H9 (cell line): Measurements from ENCODE around the gene AIF1L. TPM values are rescaled to one million over a fixed set of nuclear protein-coding genes. Genes with fewer than 3 reads are reported as not detected.

ENCODE experiments used
- DNase-seq: peaks from one replicate; pipeline ENCODE4 v3.0.0-alpha.2; 2017
- H2AFZ ChIP-seq: one replicate; pipeline ENCODE4 v1.6.1; 2013; ENCODE audit warnings: mild to moderate bottlenecking, low read length, control low read depth, moderate library complexity
- H2AK5ac ChIP-seq: 2 replicates; pipeline ENCODE4 v1.6.1; 2013; ENCODE audit warnings: low read length, control low read depth, mixed read lengths; ENCODE audit not compliant: insufficient read length
- H2BK120ac ChIP-seq: one replicate; pipeline ENCODE4 v1.6.1; 2013; ENCODE audit warnings: low read depth, mild to moderate bottlenecking, low read length, control low read depth, inconsistent platforms; ENCODE audit not compliant: poor library complexity, severe bottlenecking
- H2BK12ac ChIP-seq: 2 replicates; pipeline ENCODE4 v1.6.1; 2013; ENCODE audit warnings: low read length, control low read depth, mixed read lengths, low read depth; ENCODE audit not compliant: insufficient read length
- H2BK15ac ChIP-seq: 2 replicates; pipeline ENCODE4 v1.6.1; 2013; ENCODE audit warnings: low read depth, low read length, control low read depth
- H2BK20ac ChIP-seq: one replicate; pipeline ENCODE4 v1.6.1; 2013; ENCODE audit warnings: low read depth, mild to moderate bottlenecking, low read length, control low read depth, inconsistent platforms; ENCODE audit not compliant: poor library complexity, severe bottlenecking
- H2BK5ac ChIP-seq: 2 replicates; pipeline ENCODE4 v1.6.1; 2013; ENCODE audit warnings: low read length, control low read depth, mixed read lengths; ENCODE audit not compliant: insufficient read length
- H3K14ac ChIP-seq: 2 replicates; pipeline ENCODE4 v1.6.1; 2013; ENCODE audit warnings: low read length, control low read depth; ENCODE audit not compliant: insufficient read depth
- H3K18ac ChIP-seq: 2 replicates; pipeline ENCODE4 v1.6.1; 2013; ENCODE audit warnings: low read depth, mild to moderate bottlenecking, mixed read lengths, low read length, control low read depth; ENCODE audit not compliant: insufficient read length
- H3K23ac ChIP-seq: 2 replicates; pipeline ENCODE4 v1.6.1; 2013; ENCODE audit warnings: low read length, control low read depth, mixed read lengths, low read depth; ENCODE audit not compliant: insufficient read length
- H3K23me2 ChIP-seq: 2 replicates; pipeline ENCODE4 v1.6.1; 2013; ENCODE audit warnings: low read depth, mild to moderate bottlenecking, mixed read lengths, low read length, control low read depth; ENCODE audit not compliant: insufficient read length, poor library complexity, severe bottlenecking
- H3K27ac ChIP-seq: 2 replicates; pipeline ENCODE4 v1.5.1; 2013; ENCODE audit warnings: low read length, control low read depth, mixed read lengths, low read depth; ENCODE audit not compliant: insufficient read length
- H3K27me3 ChIP-seq: 2 replicates; pipeline ENCODE4 v1.6.1; 2013; ENCODE audit warnings: low read length, control low read depth, inconsistent platforms; ENCODE audit not compliant: insufficient read depth
- H3K4ac ChIP-seq: 2 replicates; pipeline ENCODE4 v1.6.1; 2013; ENCODE audit warnings: low read depth, mild to moderate bottlenecking, control low read depth, inconsistent platforms, low read length, moderate library complexity
- H3K4me1 ChIP-seq: 2 replicates; pipeline ENCODE4 v1.6.1; 2013; ENCODE audit warnings: low read length, control low read depth, inconsistent platforms; ENCODE audit not compliant: insufficient read depth
- H3K4me2 ChIP-seq: 2 replicates; pipeline ENCODE4 v1.6.1; 2013; ENCODE audit warnings: low read length, control low read depth, mixed read lengths; ENCODE audit not compliant: insufficient read length, insufficient read depth
- H3K56ac ChIP-seq: 2 replicates; pipeline ENCODE4 v1.6.1; 2013; ENCODE audit warnings: low read depth, mild to moderate bottlenecking, mixed read lengths, low read length, control low read depth; ENCODE audit not compliant: insufficient read length
- H3K79me1 ChIP-seq: 2 replicates; pipeline ENCODE4 v1.6.1; 2013; ENCODE audit warnings: low read depth, mild to moderate bottlenecking, moderate library complexity, low read length, control low read depth, inconsistent platforms; ENCODE audit not compliant: insufficient read depth, poor library complexity, severe bottlenecking
- H3K79me2 ChIP-seq: 2 replicates; pipeline ENCODE4 v1.6.1; 2013; ENCODE audit warnings: low read length, control low read depth, inconsistent platforms; ENCODE audit not compliant: insufficient read depth
- H3K9ac ChIP-seq: 2 replicates; pipeline ENCODE4 v1.6.1; 2013; ENCODE audit warnings: low read length, control low read depth, mixed read lengths; ENCODE audit not compliant: insufficient read length; ENCODE audit errors: extremely low read depth
- H3K9me3 ChIP-seq: one replicate; pipeline ENCODE4 v1.6.1; 2013; ENCODE audit warnings: low read depth, low read length, inconsistent platforms; ENCODE audit not compliant: control insufficient read depth
- H3T11ph ChIP-seq: one replicate; pipeline ENCODE4 v1.6.1; 2013; ENCODE audit warnings: mild to moderate bottlenecking, low read length, control low read depth, inconsistent platforms
- H4K20me1 ChIP-seq: one replicate; pipeline ENCODE4 v1.6.1; 2013; ENCODE audit not compliant: control insufficient read depth, insufficient read length, insufficient read depth
- H4K5ac ChIP-seq: 2 replicates; pipeline ENCODE4 v1.6.1; 2013; ENCODE audit warnings: low read depth, mild to moderate bottlenecking, mixed read lengths, low read length, control low read depth; ENCODE audit not compliant: insufficient read length
- H4K8ac ChIP-seq: replicated peaks from 2 replicates; pipeline ENCODE4 v1.6.1; 2013; ENCODE audit warnings: low read length, control low read depth, mixed read lengths, low read depth; ENCODE audit not compliant: insufficient read length
- H4K91ac ChIP-seq: 2 replicates; pipeline ENCODE4 v1.6.1; 2013; ENCODE audit warnings: low read depth, mild to moderate bottlenecking, moderate library complexity, mixed read lengths, low read length, control low read depth; ENCODE audit not compliant: insufficient read length
- H3K27ac Mint-ChIP-seq, 3 experiments: 2 replicates in 2 of 3; 3 replicates in 1 of 3; pipeline ENCODE4 v1.8.0; 2020 to 2021; ENCODE audit warnings: mixed read lengths in 3 of 3, mild to moderate bottlenecking in 1 of 3, moderate library complexity in 1 of 3
- H3K27me3 Mint-ChIP-seq: 2 replicates; pipeline ENCODE4 v1.8.0; 2021; ENCODE audit warnings: low read depth, mild to moderate bottlenecking, moderate library complexity, mixed read lengths
- H3K36me3 Mint-ChIP-seq, 3 experiments: 2 replicates in 2 of 3; 3 replicates in 1 of 3; pipeline ENCODE4 v1.8.0; 2020 to 2021; ENCODE audit warnings: low read depth in 3 of 3, mixed read lengths in 3 of 3; ENCODE audit not compliant: insufficient read depth in 1 of 3
- H3K4me1 Mint-ChIP-seq, 2 experiments: 2 replicates each; pipeline ENCODE4 v1.8.0; 2020; ENCODE audit warnings: mixed read lengths in 2 of 2
- H3K4me3 Mint-ChIP-seq, 2 experiments: 2 replicates in 1 of 2; 3 replicates in 1 of 2; pipeline ENCODE4 v1.8.0; 2020 to 2021; ENCODE audit warnings: mild to moderate bottlenecking in 2 of 2, mixed read lengths in 2 of 2, moderate library complexity in 1 of 2
- H3K9me3 Mint-ChIP-seq, 2 experiments: 2 replicates in 1 of 2; 3 replicates in 1 of 2; pipeline ENCODE4 v1.8.0; 2020; ENCODE audit warnings: mild to moderate bottlenecking in 2 of 2, mixed read lengths in 2 of 2, moderate library complexity in 1 of 2
- CTCF ChIP-seq: fragments of 200-600 bp; sonication (generic); conservative IDR thresholded peaks from 3 replicates; pipeline ENCODE4 v1.8.0; 2021; ENCODE audit warnings: antibody characterized with exemption, mild to moderate bottlenecking
- WGBS: extraction: QIAGEN DNeasy Blood & Tissue Kit; methylation state at CpG from one replicate; pipeline ENCODE4 v1.1.7; 2013; ENCODE audit warnings: missing lambda C conversion rate, low lambda C conversion rate, mixed read lengths; ENCODE audit not compliant: insufficient read length; ENCODE audit errors: extremely low coverage; 5-methylcytosine and 5-hydroxymethylcytosine counted together
- total RNA-seq: library from RNA; stranded (reverse); gene quantifications from 2 replicates; pipeline ENCODE4 v1.2.1, GENCODE V29; 2021

The AIF1L gene
- total RNA-seq, 1 experiment from 2014 or later: 122 TPM

DNA sequence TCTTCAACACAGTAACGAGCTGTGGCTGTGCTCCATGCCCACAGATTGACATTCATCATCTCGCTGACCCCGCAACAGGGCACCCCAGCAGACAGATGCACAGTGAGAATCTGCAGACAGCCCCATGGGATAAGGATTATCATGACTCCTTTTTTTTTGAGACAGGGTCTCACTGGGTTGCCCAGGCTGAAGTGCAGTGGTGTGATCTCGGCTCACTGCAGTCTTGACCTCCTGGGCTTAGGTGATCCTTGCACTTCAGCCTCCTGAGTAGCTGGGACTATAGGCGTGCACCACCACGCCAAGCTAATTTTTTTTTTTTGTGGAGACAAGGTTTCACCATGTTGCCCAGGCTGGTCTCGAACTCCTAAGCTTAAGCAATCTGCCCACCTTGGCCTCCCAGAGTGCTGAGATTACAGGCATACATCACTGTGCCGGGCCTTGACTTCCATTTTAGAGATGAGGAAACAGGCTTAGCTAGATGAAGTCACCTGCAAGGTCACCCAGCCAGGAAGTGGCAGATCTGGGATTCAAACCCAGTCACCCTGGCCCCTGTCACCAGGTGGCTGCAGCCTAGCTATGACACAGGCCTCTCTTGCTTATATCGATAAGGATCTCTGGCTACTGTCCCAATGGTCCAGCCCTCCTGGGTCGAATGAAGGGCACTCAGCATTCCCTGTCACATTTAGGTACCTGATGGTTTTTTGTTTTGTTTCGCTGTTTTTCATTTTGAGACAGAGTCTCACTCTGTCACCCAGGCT, 5.1 kb downstream of the AIF1L start:
- Histone ChIP-seq H2BK120ac (no peak overlapping the region), H3K23ac (no peak overlapping the region), H3K4me1 (peaks cover 20% of the 10 kb centered on the region; the same call in 1 of the 2 replicates), H4K91ac (no peak overlapping the region), H4K20me1 (no peaks in the 10 kb centered on the region), H3K4ac (no peak overlapping the region), H4K5ac (no peak overlapping the region), H3K56ac (no peak overlapping the region), H2BK5ac (no peak overlapping the region), H2BK20ac (no peak overlapping the region), H3K79me2 (no peaks in the 10 kb centered on the region; the same call in 1 of the 2 replicates), H2AK5ac (no peak overlapping the region), H3K4me2 (no peak overlapping the region), H2AFZ (no peak overlapping the region), H3K23me2 (peaks cover 3% of the 10 kb centered on the region), H2BK15ac (no peak overlapping the region), H4K8ac (no peak overlapping the region), H2BK12ac (no peak overlapping the region), H3T11ph (no peak overlapping the region), H3K14ac (no peak overlapping the region), H3K27me3 (no peaks in the 10 kb centered on the region), H3K18ac (peak overlapping the region; percentile 53), H3K9me3 (no peaks in the 10 kb centered on the region), H3K79me1 (no peaks in the 10 kb centered on the region), H3K9ac (no peak overlapping the region), H3K27ac (no peak overlapping the region)
- peaks cover 17 to 57% (median 33%) of the 10 kb centered on the region in 3 experiments; a peak in 6 of 7 replicates for H3K36me3 Mint-ChIP-seq
- no peak for DNase-seq
- H3K27me3 Mint-ChIP-seq: no peaks in the 10 kb centered on the region
- TF ChIP-seq CTCF: no peak
- no peaks in the 10 kb centered on the region; a peak in 1 of 5 replicates for H3K9me3 Mint-ChIP-seq
- H3K27ac Mint-ChIP-seq: peak overlapping the region; percentile 55 to 91 (median 80); a peak in 4 of 7 replicates
- WGBS: no CpG with 5 or more reads among the region's 11 CpGs
- H3K4me1 Mint-ChIP-seq: peaks cover 47 to 58% of the 10 kb centered on the region in 2 experiments
- no peak overlapping the region for H3K4me3 Mint-ChIP-seq
